Right lobe of liver (tissue), 4 donors: ENCODE results near the gene DCST2.

Experiments used
- POLR2A ChIP-seq: fragments of 450-650 bp; IDR thresholded peaks from one replicate; pipeline ENCODE4 v1.6.1; 2017; ENCODE audit warnings: antibody characterized with exemption, mild to moderate bottlenecking
- TF ChIP-seq, protein P1 (sequence below), 4 donors: fragments of 200-600 bp in 3 of 4; fragments of 450-650 bp in 1 of 4; IDR thresholded peaks; one replicate each; pipeline versions ENCODE4 v1.5.1 to v1.8.0; 2016 to 2022; ENCODE audit warnings: antibody characterized with exemption in 4 of 4, mild to moderate bottlenecking in 2 of 4
- donor health status: DM: no; HTN: no; CAD: no.
- donor health status: DM: no; HTN: no; CAD: no.
- donor health status: DM: no; HTN: yes; CAD: no.

DNA sequence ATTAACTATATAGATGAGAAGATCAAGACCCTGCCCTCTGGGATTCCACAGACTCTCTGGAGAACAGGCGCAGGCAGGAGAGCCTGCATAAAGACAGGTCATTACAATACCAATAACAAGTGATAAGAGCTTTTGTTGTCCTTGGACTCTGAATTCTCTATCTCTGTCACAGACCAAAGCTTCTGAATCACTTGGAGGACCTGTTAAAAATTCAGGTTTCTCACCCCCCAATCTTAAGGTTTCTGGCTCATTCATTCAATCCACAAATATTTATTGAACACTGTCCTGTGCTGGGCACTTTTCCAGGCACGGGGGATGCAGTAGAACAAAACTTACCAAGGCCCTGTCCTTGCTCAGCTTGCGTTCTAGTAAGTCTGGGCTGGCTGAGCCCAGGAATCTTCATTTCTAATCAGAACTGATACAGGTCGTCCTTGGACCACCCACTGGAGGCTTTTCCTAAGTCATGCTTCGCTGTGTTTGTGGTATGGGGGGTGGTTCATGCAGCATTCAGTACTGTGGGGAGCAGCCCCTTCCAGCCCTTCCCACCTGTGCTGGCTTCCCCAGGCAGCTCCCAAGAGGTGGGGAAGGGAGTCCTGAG is 31.4 kb upstream of the DCST2 start:
- TF ChIP-seq, protein P1, sequence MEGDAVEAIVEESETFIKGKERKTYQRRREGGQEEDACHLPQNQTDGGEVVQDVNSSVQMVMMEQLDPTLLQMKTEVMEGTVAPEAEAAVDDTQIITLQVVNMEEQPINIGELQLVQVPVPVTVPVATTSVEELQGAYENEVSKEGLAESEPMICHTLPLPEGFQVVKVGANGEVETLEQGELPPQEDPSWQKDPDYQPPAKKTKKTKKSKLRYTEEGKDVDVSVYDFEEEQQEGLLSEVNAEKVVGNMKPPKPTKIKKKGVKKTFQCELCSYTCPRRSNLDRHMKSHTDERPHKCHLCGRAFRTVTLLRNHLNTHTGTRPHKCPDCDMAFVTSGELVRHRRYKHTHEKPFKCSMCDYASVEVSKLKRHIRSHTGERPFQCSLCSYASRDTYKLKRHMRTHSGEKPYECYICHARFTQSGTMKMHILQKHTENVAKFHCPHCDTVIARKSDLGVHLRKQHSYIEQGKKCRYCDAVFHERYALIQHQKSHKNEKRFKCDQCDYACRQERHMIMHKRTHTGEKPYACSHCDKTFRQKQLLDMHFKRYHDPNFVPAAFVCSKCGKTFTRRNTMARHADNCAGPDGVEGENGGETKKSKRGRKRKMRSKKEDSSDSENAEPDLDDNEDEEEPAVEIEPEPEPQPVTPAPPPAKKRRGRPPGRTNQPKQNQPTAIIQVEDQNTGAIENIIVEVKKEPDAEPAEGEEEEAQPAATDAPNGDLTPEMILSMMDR (IDR thresholded peaks at IDR 0.05): no peak
- TF ChIP-seq POLR2A: no peak
